HEK293 (cell line): Measurements from ENCODE around the gene TAF15.

Experiments
- FEZF1 ChIP-seq: fragments of 450-650 bp; formaldehyde crosslinking; IDR thresholded peaks from 2 replicates; pipeline ENCODE4 v1.5.1; 2016; ENCODE audit warnings: missing biosample characterization, missing genetic modification characterization
- KLF16 ChIP-seq: fragments of 450-650 bp; formaldehyde crosslinking; IDR thresholded peaks from 2 replicates; pipeline ENCODE4 v1.5.1; 2017; ENCODE audit warnings: missing biosample characterization, missing genetic modification characterization
- PRDM2 ChIP-seq: fragments of 450-650 bp; formaldehyde crosslinking; IDR thresholded peaks from 2 replicates; pipeline ENCODE4 v1.5.1; 2016; ENCODE audit warnings: missing biosample characterization, missing genetic modification characterization, borderline replicate concordance
- REPIN1 ChIP-seq: fragments of 450-650 bp; formaldehyde crosslinking; IDR thresholded peaks from 2 replicates; pipeline ENCODE4 v1.5.1; 2017; ENCODE audit warnings: missing biosample characterization, missing genetic modification characterization, low read depth
- SETDB1 ChIP-seq: IDR thresholded peaks from one replicate; pipeline ENCODE4 v1.6.1; 2017; ENCODE audit warnings: mild to moderate bottlenecking, low read length, moderate library complexity, mixed read lengths; ENCODE audit not compliant: insufficient read length
- ZNF148 ChIP-seq: fragments of 450-650 bp; formaldehyde crosslinking; IDR thresholded peaks from 2 replicates; pipeline ENCODE4 v1.5.0; 2017; ENCODE audit warnings: missing biosample characterization, missing genetic modification characterization, borderline replicate concordance
- ZNF2 ChIP-seq: fragments of 450-650 bp; formaldehyde crosslinking; IDR thresholded peaks from 2 replicates; pipeline ENCODE4 v1.5.1; 2016; ENCODE audit warnings: missing biosample characterization, missing genetic modification characterization
- ZNF223 ChIP-seq: fragments of 450-650 bp; formaldehyde crosslinking; IDR thresholded peaks from 2 replicates; pipeline ENCODE4 v1.5.1; 2016; ENCODE audit warnings: missing biosample characterization, missing genetic modification characterization
- ZNF239 ChIP-seq: fragments of 450-650 bp; formaldehyde crosslinking; IDR thresholded peaks from 2 replicates; pipeline ENCODE4 v1.5.1; 2016; ENCODE audit warnings: missing biosample characterization, missing genetic modification characterization
- ZNF280C ChIP-seq: fragments of 450-650 bp; formaldehyde crosslinking; IDR thresholded peaks from 2 replicates; pipeline ENCODE4 v1.5.1; 2016; ENCODE audit warnings: missing biosample characterization, missing genetic modification characterization
- ZNF302 ChIP-seq: fragments of 450-650 bp; formaldehyde crosslinking; IDR thresholded peaks from 2 replicates; pipeline ENCODE4 v1.5.1; 2016; ENCODE audit warnings: missing biosample characterization, missing genetic modification characterization, low read depth
- ZNF391 ChIP-seq: fragments of 450-650 bp; formaldehyde crosslinking; IDR thresholded peaks from 2 replicates; pipeline ENCODE4 v1.5.1; 2016; ENCODE audit warnings: low read depth, missing biosample characterization, missing genetic modification characterization, borderline replicate concordance
- ZNF416 ChIP-seq: fragments of 450-650 bp; formaldehyde crosslinking; IDR thresholded peaks from 2 replicates; pipeline ENCODE4 v1.5.1; 2016; ENCODE audit warnings: missing biosample characterization, missing genetic modification characterization
- ZNF510 ChIP-seq: fragments of 450-650 bp; formaldehyde crosslinking; IDR thresholded peaks from 2 replicates; pipeline ENCODE4 v1.5.1; 2018; ENCODE audit warnings: mild to moderate bottlenecking, missing genetic modification characterization, missing biosample characterization; ENCODE audit not compliant: insufficient replicate concordance
- ZNF530 ChIP-seq: fragments of 450-650 bp; formaldehyde crosslinking; IDR thresholded peaks from 2 replicates; pipeline ENCODE4 v1.5.1; 2016; ENCODE audit warnings: low read depth, missing biosample characterization, missing genetic modification characterization
- ZNF558 ChIP-seq: fragments of 450-650 bp; formaldehyde crosslinking; IDR thresholded peaks from 2 replicates; pipeline ENCODE4 v1.5.1; 2016; ENCODE audit warnings: missing biosample characterization, missing genetic modification characterization
- ZNF571 ChIP-seq: fragments of 450-650 bp; formaldehyde crosslinking; IDR thresholded peaks from 2 replicates; pipeline ENCODE4 v1.5.0; 2017; ENCODE audit warnings: missing biosample characterization, missing genetic modification characterization
- ZNF621 ChIP-seq: fragments of 450-650 bp; formaldehyde crosslinking; IDR thresholded peaks from 2 replicates; pipeline ENCODE4 v1.5.1; 2017; ENCODE audit warnings: missing biosample characterization, missing genetic modification characterization
- ZNF791 ChIP-seq: fragments of 450-650 bp; formaldehyde crosslinking; IDR thresholded peaks from 2 replicates; pipeline ENCODE4 v1.5.1; 2016; ENCODE audit warnings: missing biosample characterization, missing genetic modification characterization
- TF ChIP-seq, protein P1 (sequence below): fragments of 450-650 bp; formaldehyde crosslinking; IDR thresholded peaks from 2 replicates; pipeline ENCODE4 v1.5.1; 2016; ENCODE audit warnings: missing biosample characterization, missing genetic modification characterization
- TF ChIP-seq, protein P2 (sequence below): fragments of 450-650 bp; formaldehyde crosslinking; IDR thresholded peaks from 2 replicates; pipeline ENCODE4 v1.5.1; 2017; ENCODE audit warnings: missing biosample characterization, missing genetic modification characterization
- TF ChIP-seq, protein P3 (sequence below): fragments of 450-650 bp; formaldehyde crosslinking; IDR thresholded peaks from 2 replicates; pipeline ENCODE4 v1.5.1; 2016; ENCODE audit warnings: missing biosample characterization, missing genetic modification characterization

TAF15 gene

DNA sequence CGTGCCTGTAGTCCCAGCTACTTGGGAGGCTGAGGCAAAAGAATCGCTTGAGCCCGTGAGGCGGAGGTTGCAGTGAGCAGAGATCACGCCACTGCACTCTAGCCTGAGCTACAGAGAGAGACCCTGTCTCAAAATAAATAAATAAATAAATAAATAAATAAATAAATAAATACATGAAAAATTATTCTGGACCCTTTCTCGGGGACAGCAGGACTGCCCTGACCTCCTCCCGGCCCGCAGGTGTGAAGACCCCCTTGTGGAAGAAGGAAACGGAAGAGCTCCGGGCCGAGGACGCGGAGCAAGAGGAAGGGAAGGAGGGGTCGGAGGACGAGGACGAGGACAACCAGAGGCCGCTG is 45.5 kb upstream of the TAF15 start (continued):
- no peak for TF ChIP-seq ZNF621 (tag by site-specific recombination)
- TF ChIP-seq, protein P1, sequence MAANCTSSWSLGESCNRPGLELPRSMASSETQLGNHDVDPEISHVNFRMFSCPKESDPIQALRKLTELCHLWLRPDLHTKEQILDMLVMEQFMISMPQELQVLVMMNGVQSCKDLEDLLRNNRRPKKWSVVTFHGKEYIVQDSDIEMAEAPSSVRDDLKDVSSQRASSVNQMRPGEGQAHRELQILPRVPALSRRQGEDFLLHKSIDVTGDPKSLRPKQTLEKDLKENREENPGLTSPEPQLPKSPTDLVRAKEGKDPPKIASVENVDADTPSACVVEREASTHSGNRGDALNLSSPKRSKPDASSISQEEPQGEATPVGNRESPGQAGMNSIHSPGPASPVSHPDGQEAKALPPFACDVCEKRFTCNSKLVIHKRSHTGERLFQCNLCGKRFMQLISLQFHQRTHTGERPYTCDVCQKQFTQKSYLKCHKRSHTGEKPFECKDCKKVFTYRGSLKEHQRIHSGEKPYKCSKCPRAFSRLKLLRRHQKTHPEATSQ (tag by site-specific recombination) = no peak
- peak; percentile 82 for TF ChIP-seq ZNF510 (tag by site-specific recombination)
- peak; percentile 93 for TF ChIP-seq ZNF558 (tag by site-specific recombination)
- TF ChIP-seq ZNF223 = peak; percentile 73; the same call in 1 of the 2 replicates
- no peak for TF ChIP-seq ZNF2 (tag by site-specific recombination)
- no peak for TF ChIP-seq ZNF571 (tag by site-specific recombination)
- TF ChIP-seq SETDB1 = no peak
- TF ChIP-seq ZNF280C (tag by site-specific recombination) = no peak
- no peak for TF ChIP-seq REPIN1 (tag by site-specific recombination)
- no peak for TF ChIP-seq ZNF148
- TF ChIP-seq KLF16 = no peak
- peak; percentile 88; the same call in 1 of the 2 replicates for TF ChIP-seq ZNF530 (tag by site-specific recombination)
- TF ChIP-seq PRDM2 (tag by site-specific recombination) = no peak
- TF ChIP-seq ZNF416 (tag by site-specific recombination) = no peak
- no peak for TF ChIP-seq ZNF391 (tag by site-specific recombination)
- peak; percentile 73; the same call in 1 of the 2 replicates for TF ChIP-seq ZNF791 (tag by site-specific recombination)
- TF ChIP-seq FEZF1 (tag by site-specific recombination) = no peak
- TF ChIP-seq, protein P2, sequence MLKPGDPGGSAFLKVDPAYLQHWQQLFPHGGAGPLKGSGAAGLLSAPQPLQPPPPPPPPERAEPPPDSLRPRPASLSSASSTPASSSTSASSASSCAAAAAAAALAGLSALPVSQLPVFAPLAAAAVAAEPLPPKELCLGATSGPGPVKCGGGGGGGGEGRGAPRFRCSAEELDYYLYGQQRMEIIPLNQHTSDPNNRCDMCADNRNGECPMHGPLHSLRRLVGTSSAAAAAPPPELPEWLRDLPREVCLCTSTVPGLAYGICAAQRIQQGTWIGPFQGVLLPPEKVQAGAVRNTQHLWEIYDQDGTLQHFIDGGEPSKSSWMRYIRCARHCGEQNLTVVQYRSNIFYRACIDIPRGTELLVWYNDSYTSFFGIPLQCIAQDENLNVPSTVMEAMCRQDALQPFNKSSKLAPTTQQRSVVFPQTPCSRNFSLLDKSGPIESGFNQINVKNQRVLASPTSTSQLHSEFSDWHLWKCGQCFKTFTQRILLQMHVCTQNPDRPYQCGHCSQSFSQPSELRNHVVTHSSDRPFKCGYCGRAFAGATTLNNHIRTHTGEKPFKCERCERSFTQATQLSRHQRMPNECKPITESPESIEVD (tag by site-specific recombination) = no peak
- TF ChIP-seq ZNF302 (tag by site-specific recombination) = no peak
- TF ChIP-seq, protein P3, sequence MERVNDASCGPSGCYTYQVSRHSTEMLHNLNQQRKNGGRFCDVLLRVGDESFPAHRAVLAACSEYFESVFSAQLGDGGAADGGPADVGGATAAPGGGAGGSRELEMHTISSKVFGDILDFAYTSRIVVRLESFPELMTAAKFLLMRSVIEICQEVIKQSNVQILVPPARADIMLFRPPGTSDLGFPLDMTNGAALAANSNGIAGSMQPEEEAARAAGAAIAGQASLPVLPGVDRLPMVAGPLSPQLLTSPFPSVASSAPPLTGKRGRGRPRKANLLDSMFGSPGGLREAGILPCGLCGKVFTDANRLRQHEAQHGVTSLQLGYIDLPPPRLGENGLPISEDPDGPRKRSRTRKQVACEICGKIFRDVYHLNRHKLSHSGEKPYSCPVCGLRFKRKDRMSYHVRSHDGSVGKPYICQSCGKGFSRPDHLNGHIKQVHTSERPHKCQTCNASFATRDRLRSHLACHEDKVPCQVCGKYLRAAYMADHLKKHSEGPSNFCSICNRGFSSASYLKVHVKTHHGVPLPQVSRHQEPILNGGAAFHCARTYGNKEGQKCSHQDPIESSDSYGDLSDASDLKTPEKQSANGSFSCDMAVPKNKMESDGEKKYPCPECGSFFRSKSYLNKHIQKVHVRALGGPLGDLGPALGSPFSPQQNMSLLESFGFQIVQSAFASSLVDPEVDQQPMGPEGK (tag by site-specific recombination) = no peak
- no peak for TF ChIP-seq ZNF239 (tag by site-specific recombination)
